Prostate gland (tissue), 2 donors: ENCODE results near the gene MPIG6B.

Experiments used
- POLR2AphosphoS5 ChIP-seq: sonication (generic); formaldehyde crosslinking; IDR thresholded peaks from one replicate; pipeline ENCODE4 v1.6.1; 2017; ENCODE audit warnings: antibody characterized with exemption
- TF ChIP-seq, protein P1 (sequence below), 4 experiments: fragments of 200-600 bp in 2 of 4; fragments of 450-650 bp in 2 of 4; sonication (generic) in 2 of 4; IDR thresholded peaks; 1 replicate in 3 of 4; 2 replicates in 1 of 4; pipeline ENCODE4 v1.5.1; 2016 to 2019; ENCODE audit warnings: antibody characterized with exemption in 4 of 4, mild to moderate bottlenecking in 2 of 4, moderate library complexity in 2 of 4

- TF ChIP-seq, protein P1, sequence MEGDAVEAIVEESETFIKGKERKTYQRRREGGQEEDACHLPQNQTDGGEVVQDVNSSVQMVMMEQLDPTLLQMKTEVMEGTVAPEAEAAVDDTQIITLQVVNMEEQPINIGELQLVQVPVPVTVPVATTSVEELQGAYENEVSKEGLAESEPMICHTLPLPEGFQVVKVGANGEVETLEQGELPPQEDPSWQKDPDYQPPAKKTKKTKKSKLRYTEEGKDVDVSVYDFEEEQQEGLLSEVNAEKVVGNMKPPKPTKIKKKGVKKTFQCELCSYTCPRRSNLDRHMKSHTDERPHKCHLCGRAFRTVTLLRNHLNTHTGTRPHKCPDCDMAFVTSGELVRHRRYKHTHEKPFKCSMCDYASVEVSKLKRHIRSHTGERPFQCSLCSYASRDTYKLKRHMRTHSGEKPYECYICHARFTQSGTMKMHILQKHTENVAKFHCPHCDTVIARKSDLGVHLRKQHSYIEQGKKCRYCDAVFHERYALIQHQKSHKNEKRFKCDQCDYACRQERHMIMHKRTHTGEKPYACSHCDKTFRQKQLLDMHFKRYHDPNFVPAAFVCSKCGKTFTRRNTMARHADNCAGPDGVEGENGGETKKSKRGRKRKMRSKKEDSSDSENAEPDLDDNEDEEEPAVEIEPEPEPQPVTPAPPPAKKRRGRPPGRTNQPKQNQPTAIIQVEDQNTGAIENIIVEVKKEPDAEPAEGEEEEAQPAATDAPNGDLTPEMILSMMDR (IDR thresholded peaks at IDR 0.05): no peak
- no peak for TF ChIP-seq POLR2AphosphoS5
Measured at GRCh38 chr6:31711233-31711632, 11.9 kb upstream of the MPIG6B start.
